GM19238 (cell line): Measurements from ENCODE around the gene SELENOT.
"Not testable (repeated sequence)": the region's sequence is repeated elsewhere in the genome, so short reads cannot be mapped to it uniquely, and the experiment has no call there.

ENCODE experiments used
- DNase-seq: peaks from one replicate; pipeline ENCODE4 v3.0.0; 2011; ENCODE audit warnings: low spot score; ENCODE audit not compliant: insufficient read length

Gene SELENOT, protein sequence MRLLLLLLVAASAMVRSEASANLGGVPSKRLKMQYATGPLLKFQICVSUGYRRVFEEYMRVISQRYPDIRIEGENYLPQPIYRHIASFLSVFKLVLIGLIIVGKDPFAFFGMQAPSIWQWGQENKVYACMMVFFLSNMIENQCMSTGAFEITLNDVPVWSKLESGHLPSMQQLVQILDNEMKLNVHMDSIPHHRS

GRCh38 chr3:150603153-150603979 is at the start of gene SELENOT:
SELENOT (plus strand) TSS chr3:150603321; CDS start chr3:150603363, 42 bp downstream.
- peak; percentile 70 for DNase-seq

- no peak for DNase-seq
Measured at GRCh38 chr3:150555859-150556436, 47.2 kb upstream of the SELENOT start.

DNA sequence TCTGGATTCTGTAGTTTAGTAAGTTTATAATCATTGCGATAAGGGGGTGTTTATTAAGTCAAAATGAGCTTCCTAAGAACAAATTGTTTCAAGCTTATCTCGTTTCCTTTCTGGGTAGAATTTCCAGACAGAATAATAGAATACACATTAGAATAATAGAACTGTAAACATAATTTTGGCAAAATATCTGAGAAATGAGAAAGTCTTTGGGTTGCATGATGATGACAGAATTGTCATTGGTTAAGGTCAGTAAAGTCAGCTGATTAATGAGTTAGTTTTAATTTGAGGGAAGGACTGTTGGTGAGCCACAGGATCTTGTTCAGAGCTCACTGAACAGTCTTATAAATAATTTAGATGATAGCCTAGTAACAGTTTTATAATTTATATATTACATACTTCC is 46.3 kb upstream of the SELENOT start:
- no peak for DNase-seq

- no peak for DNase-seq
Measured at GRCh38 chr3:150557725-150558124, 45.4 kb upstream of the SELENOT start.

DNA sequence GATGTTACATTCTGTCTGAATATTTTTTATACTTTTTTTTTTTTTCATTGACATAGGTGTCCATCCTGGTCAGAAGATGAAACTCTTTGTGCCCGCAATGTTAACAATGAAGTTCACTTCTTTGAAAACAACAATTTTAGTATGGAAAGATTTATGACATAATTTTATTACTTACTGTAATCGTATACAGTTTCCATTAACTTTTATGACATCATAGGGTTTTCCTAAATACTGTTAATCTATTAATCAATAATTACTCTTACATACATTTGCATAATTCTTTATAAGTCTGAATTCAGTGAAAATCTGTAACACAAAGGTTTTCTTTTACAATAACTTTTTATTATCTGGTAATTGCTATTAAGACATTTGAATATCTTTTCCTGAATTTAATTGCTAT is 38.9 kb upstream of the SELENOT start:
- DNase-seq: no peak

DNA sequence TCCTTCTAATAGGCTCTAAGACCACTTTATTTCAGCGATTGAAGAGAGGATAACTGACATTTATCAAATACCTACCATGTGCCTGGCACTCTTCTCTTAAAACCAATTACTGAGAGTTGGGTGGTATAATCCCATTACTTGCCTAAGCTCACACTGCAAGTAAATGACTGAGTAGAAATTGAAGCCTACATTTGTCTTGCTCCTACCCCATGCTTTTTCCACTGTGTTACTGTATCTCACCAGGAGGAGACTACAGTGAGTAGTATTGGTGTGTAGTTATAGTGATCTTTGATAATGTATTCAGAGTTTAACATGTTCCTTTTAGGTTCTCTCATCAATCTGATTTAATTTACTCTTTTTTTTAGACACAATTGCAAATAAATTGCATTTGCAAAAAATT is 35.8 kb upstream of the SELENOT start:
- no peak for DNase-seq

DNA sequence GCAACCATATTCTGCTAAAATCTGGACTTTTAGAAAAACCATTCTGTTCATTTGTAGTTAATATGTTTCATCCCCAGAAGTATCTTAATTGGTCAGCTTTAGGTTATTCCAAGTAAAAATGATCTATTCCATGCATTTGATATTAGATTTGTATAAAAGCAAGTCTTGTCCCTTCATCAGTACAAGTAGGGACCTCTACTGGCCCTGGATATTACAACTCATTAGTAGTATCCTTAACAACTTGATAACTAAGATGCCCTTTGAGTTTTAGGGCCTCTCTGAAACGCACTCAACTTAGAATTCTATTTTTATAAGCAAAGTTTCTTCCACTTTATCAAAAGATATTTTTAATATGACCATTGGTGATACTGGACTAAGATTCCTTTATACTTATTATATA is 25.3 kb upstream of the SELENOT start:
- DNase-seq: no peak

DNA sequence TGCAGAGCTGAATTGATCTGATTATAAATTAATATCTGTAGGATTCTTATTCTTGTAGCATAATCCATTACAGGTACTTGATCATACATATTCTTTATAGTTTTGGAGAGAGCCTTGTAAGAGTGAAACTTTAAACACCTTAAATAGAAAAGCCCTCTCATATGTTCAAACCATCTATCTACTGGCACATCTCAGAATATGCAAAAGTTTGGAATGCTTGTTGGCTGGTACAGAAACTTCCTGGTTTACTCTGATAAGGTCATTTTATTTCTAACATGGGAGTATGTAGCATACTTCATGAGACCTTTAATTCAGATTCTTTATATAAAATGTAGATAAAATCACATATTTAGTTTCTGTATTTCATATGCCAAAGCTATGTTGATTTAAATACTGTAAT is 21.9 kb upstream of the SELENOT start:
- DNase-seq: no peak

GRCh38 chr3:150582620-150583019 is 20.5 kb upstream of the SELENOT start:
- peak; percentile 21 for DNase-seq

DNA sequence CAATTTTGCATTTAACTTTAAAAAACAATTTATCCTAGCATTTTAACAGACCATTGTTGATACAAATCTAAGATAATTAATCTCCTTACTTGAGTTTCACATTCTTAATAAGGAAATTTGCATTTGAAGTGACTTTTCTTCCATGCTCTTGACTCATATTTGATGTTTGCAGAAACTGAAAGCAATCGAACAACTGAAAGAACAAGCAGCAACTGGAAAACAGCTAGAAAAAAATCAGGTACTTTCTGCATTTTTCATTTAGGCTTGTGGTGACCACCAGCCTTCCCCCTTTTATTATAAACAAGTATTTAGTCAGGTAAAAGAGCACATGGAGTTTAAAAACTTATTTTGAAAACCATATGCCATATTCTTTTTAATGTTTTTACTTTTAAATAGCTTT is 20.1 kb upstream of the SELENOT start:
- DNase-seq: peak; percentile 27

GRCh38 chr3:150588027-150588830 is 14.9 kb upstream of the SELENOT start:
- DNase-seq: no peak

- DNase-seq: no peak
Measured at GRCh38 chr3:150589759-150590158, 13.4 kb upstream of the SELENOT start.

GRCh38 chr3:150594150-150594549 is 9.0 kb upstream of the SELENOT start:
- DNase-seq: no peak

GRCh38 chr3:150597646-150598045 is 5.5 kb upstream of the SELENOT start:
- no peak for DNase-seq

DNA sequence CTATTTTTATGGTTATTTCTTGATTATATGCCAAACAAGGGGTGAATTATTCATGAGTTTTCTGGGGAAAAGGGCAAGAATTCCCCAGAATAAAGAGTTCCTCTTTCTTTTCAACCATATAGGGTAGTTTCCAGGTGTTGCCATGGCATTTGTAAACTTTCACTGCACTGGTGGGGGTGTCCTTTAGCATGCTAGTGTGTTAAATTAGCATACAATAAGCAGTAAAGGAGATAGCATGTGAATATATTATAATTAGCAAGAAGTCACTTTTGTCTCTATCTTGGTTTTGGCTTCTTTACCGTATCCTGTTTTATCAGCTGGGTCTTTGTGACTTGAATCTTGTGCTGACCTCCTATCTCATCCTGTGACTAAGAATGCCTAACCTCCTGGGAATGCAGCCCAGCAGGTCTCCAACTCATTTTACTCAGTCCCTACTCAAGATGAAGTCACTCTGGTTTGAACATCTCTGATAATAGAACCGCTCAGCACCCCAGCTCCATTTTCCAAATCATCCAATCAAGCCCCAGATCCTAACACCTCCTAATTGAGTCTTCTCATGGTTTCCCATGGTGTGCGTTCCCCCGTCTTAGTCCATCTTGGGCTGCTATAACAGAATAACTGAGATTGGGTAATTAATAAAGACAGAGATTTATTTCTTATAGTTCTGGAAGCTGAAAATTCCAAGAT is 3.4 kb upstream of the SELENOT start:
- no peak for DNase-seq

GRCh38 chr3:150600647-150601530 is 2.2 kb upstream of the SELENOT start:
- DNase-seq: not testable (repeated sequence)

DNA sequence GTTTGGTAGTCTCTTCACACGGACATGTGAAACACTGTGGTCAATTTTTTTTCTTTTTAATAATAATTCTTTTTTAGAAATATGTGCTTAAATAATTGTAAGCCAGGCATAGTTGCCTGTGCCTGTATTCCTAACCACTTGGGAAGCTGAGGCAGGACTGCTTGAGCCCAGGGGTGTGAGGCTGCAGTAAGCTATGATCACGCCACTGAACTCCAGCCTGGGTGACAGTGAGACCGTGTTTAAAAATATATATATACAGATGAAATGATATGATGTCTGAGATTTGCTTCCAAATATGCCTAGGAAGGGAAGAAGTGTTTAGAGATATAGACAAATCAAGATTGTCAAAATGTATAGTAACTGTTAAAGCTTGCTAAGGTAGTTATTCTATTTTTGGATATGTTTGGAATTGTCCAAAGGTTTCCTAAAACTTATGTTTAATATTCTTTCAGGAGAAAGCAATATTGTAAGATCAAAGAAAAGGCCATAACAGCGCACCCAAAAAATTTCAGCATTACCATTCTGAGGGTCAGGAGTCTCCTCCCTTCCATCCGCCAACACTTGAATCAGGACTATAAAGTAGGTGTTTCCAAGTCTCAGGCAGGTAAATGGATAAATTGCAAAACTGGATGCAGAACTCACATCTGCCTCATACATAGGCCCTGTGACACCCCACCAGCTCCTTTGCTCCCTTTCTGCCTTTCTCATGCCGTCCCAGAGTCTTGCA is 532 bp upstream of the SELENOT start:
- no peak for DNase-seq

DNA sequence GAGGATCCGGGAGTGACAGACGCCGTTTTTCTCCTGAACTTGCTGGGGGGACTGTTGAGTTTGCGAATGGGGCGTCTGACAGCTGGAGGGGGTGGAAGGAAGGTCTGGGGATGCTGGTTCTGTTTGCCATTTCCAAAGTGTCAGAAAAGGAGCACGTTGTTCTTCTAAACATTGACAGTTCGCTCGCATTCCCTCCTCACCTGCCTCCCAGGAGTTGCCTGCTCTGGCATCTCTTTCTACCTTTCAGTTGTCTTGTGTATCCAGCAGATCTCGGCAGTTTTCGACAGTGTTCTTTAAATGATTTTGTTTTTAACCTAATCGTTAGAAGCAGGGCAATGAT is 829 bp downstream of the SELENOT start:
- DNase-seq: no peak

DNA sequence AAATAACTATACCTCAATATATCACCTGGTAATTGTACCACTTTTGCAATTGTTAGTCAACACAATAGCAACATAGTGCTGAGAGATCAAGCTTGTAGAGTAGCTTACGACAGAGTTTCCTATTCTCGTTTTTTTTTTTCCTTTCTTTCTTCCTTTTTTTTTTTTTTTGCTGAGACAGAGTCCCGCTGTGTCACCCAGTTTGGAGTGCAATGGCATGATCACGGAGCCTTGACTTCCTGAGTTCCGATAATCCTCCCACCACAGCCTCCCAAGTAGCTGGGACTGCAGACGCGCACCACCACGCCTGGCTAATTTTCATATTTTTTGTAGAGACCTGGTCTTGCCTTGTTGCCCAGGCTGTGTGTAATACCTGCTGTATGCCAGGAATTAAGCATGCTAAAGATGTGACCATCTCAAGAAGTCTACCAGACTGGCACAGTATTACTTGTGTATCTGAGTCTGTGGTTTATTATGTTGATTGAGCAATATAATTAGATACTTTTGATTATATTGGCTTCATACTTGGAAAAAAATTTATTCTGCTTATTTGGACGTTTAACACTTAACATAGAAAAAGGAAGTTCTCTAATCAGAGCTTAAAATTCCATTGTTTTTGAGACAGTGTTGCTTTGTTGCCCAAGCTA is 3.0 kb downstream of the SELENOT start:
- no peak for DNase-seq
